Neural progenitor cell (in vitro differentiated cells): ENCODE measurements around the gene TSHZ1. TPM values are rescaled to one million over a fixed set of nuclear protein-coding genes. Genes with fewer than 3 reads are reported as not detected.

Experiments used
- DNase-seq: peaks from one replicate; pipeline ENCODE4 v3.0.0-alpha.2; 2016; ENCODE audit warnings: low spot score
- H2AFZ ChIP-seq: fragments of 200-600 bp; sonication (generic); replicated peaks from 2 replicates; pipeline ENCODE4 v1.6.1; 2016; ENCODE audit warnings: antibody characterized with exemption
- H3F3A ChIP-seq: fragments of 200-600 bp; sonication (generic); 2 replicates; pipeline ENCODE4 v1.6.1; 2016; ENCODE audit warnings: antibody characterized with exemption, low read depth
- H3K27ac ChIP-seq: fragments of 200-600 bp; sonication (generic); 2 replicates; pipeline ENCODE4 v1.5.1; 2016; ENCODE audit warnings: mild to moderate bottlenecking
- H3K27me3 ChIP-seq: fragments of 200-600 bp; sonication (generic); 2 replicates; pipeline ENCODE4 v1.6.1; 2016; ENCODE audit warnings: mild to moderate bottlenecking, moderate library complexity
- H3K36me3 ChIP-seq: fragments of 200-600 bp; sonication (generic); 2 replicates; pipeline ENCODE4 v1.5.1; 2016
- H3K4me1 ChIP-seq: fragments of 200-600 bp; sonication (generic); 2 replicates; pipeline ENCODE4 v1.6.1; 2016; ENCODE audit warnings: mixed run types
- H3K4me2 ChIP-seq: fragments of 200-600 bp; sonication (generic); 2 replicates; pipeline ENCODE4 v1.6.1; 2016
- H3K4me3 ChIP-seq: fragments of 200-600 bp; sonication (generic); 2 replicates; pipeline ENCODE4 v1.5.1; 2016
- H3K79me2 ChIP-seq: fragments of 200-600 bp; sonication (generic); 2 replicates; pipeline ENCODE4 v1.6.1; 2016; ENCODE audit warnings: low read depth
- H3K9ac ChIP-seq: fragments of 200-600 bp; sonication (generic); 2 replicates; pipeline ENCODE4 v1.6.1; 2016
- H3K9me3 ChIP-seq: fragments of 200-600 bp; sonication (generic); 2 replicates; pipeline ENCODE4 v1.5.1; 2016; ENCODE audit warnings: low read depth
- H4K20me1 ChIP-seq: fragments of 200-600 bp; sonication (generic); 2 replicates; pipeline ENCODE4 v1.6.1; 2016; ENCODE audit warnings: low read depth
- H3K27ac Mint-ChIP-seq: 3 replicates; pipeline ENCODE4 v1.8.0; 2021; ENCODE audit warnings: mixed read lengths
- H3K27me3 Mint-ChIP-seq: 2 replicates; pipeline ENCODE4 v1.8.0; 2022; ENCODE audit warnings: low read depth, mild to moderate bottlenecking, inconsistent platforms, moderate library complexity, mixed read lengths; ENCODE audit not compliant: insufficient read depth
- H3K36me3 Mint-ChIP-seq: 3 replicates; pipeline ENCODE4 v1.8.0; 2021; ENCODE audit warnings: mixed read lengths
- H3K4me1 Mint-ChIP-seq: 3 replicates; pipeline ENCODE4 v1.8.0; 2021; ENCODE audit warnings: mixed read lengths
- H3K4me3 Mint-ChIP-seq: 3 replicates; pipeline ENCODE4 v1.8.0; 2021; ENCODE audit warnings: mild to moderate bottlenecking, moderate library complexity, mixed read lengths
- H3K9me3 Mint-ChIP-seq: 3 replicates; pipeline ENCODE4 v1.8.0; 2020; ENCODE audit warnings: mixed read lengths
- EZH2 ChIP-seq: fragments of 200-600 bp; sonication (generic); IDR thresholded peaks from 2 replicates; pipeline ENCODE4 v1.6.1; 2017; ENCODE audit warnings: antibody characterized with exemption, mild to moderate bottlenecking, moderate library complexity
- EZH2phosphoT487 ChIP-seq: fragments of 200-600 bp; sonication (generic); IDR thresholded peaks from 2 replicates; pipeline ENCODE4 v1.6.1; 2017; ENCODE audit warnings: antibody characterized with exemption
- total RNA-seq: library from RNA; depleted of rRNA; stranded (reverse); fragments of >200 nt; gene quantifications from 2 replicates; pipeline ENCODE4 v1.2.3, GENCODE V29; 2015; ENCODE audit warnings: low replicate concordance
- TF ChIP-seq, protein P1 (sequence below): fragments of 200-600 bp; sonication (generic); IDR thresholded peaks from 2 replicates; pipeline ENCODE4 v1.5.1; 2017; ENCODE audit warnings: antibody characterized with exemption, mild to moderate bottlenecking

TSHZ1 gene
- total RNA-seq, 1 donor from 2014 or later = 0.06 TPM

DNA sequence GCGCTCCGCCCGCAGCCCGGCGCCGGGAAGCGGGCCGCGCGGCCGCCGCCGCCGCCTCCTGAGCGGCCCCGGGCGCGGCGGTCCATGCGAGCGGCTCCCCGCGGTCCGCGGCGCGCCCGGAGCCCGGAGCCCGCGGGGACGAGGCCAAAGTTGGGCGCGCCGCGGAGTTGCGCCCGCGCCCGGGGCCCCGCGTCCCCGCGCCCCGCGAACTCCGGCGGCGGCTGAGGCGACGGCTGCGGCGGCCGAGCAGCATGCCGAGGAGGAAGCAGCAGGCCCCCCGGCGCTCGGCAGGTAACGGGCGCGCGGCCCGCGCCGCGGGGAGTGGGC lies 992 bp downstream of the TSHZ1 start:
- no peak for DNase-seq
- Mint-ChIP-seq H3K4me1 (peaks cover 37% of the 10 kb centered on the region), H3K27ac (no peak overlapping the region), H3K9me3 (no peaks in the 10 kb centered on the region), H3K36me3 (no peaks in the 10 kb centered on the region), H3K4me3 (no peak overlapping the region), H3K27me3 (peaks cover 26% of the 10 kb centered on the region)
- TF ChIP-seq EZH2phosphoT487 = no peak
- no peak for TF ChIP-seq EZH2
- TF ChIP-seq, protein P1, sequence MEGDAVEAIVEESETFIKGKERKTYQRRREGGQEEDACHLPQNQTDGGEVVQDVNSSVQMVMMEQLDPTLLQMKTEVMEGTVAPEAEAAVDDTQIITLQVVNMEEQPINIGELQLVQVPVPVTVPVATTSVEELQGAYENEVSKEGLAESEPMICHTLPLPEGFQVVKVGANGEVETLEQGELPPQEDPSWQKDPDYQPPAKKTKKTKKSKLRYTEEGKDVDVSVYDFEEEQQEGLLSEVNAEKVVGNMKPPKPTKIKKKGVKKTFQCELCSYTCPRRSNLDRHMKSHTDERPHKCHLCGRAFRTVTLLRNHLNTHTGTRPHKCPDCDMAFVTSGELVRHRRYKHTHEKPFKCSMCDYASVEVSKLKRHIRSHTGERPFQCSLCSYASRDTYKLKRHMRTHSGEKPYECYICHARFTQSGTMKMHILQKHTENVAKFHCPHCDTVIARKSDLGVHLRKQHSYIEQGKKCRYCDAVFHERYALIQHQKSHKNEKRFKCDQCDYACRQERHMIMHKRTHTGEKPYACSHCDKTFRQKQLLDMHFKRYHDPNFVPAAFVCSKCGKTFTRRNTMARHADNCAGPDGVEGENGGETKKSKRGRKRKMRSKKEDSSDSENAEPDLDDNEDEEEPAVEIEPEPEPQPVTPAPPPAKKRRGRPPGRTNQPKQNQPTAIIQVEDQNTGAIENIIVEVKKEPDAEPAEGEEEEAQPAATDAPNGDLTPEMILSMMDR = no peak
- no peak overlapping the region for H3K27ac ChIP-seq
- H4K20me1 ChIP-seq = peaks cover 25% of the 10 kb centered on the region
- peak overlapping the region; percentile 49 for H3K4me3 ChIP-seq
- peaks cover 22% of the 10 kb centered on the region for H3F3A ChIP-seq
- peak overlapping the region; percentile 93 for H3K4me2 ChIP-seq
- H3K79me2 ChIP-seq = no peaks in the 10 kb centered on the region
- peaks cover 20% of the 10 kb centered on the region for H3K4me1 ChIP-seq
- no peak overlapping the region for H3K9ac ChIP-seq
- H2AFZ ChIP-seq = peak overlapping the region; percentile 68
- H3K36me3 ChIP-seq = no peaks in the 10 kb centered on the region
- peaks cover 80% of the 10 kb centered on the region for H3K27me3 ChIP-seq
- H3K9me3 ChIP-seq = no peaks in the 10 kb centered on the region

DNA sequence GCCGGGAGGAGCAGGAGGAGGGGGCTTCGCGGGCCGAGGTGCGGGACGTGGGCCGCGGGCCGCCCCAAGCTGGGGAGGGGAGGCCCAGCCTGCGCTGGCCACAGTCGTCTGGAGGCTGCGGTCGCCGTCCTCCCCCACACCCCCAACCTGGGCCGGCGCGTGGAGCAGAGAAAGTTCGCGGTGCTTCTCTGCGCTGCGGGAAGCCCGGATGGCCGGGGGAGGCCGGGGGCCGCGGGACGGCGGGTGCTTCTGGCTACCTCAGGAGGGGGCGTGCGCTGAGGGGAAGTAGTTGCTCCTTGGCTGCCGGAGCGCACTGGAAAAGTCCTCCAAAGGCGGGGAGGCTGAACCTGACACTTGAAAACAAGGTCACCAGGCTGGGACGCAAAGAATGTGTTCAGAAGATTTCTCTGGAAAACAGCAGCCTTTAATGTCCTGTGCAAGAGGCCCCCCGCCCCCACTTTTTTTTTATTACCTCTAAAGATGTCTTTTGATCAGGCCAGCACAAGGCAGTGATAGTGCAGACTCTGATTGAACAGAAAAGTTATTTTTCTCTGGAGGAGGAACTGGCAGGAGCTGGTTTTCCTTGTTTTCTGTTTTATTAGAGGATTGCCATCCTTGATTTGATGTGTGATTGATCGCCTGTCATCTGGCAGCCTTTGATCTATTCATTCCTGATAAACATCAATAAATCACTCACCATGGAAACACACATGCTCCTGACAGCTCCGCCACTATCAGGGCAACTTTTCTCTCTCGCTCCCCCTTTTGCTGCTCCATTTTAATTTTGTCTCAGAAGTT lies 1.6 kb downstream of the TSHZ1 start:
- Histone ChIP-seq H3K4me1 (peaks cover 20% of the 10 kb centered on the region), H2AFZ (peak overlapping the region; percentile 68), H3K9me3 (no peaks in the 10 kb centered on the region), H3K4me3 (peak overlapping the region; percentile 49), H3K27ac (no peak overlapping the region), H3K9ac (no peak overlapping the region), H3K27me3 (peaks cover 74% of the 10 kb centered on the region), H3K36me3 (no peaks in the 10 kb centered on the region), H3F3A (peaks cover 22% of the 10 kb centered on the region), H3K4me2 (peak overlapping the region; percentile 93), H4K20me1 (peaks cover 19% of the 10 kb centered on the region), H3K79me2 (no peaks in the 10 kb centered on the region)
- peak; percentile 37 for TF ChIP-seq EZH2
- TF ChIP-seq, protein P1 = no peak
- Mint-ChIP-seq H3K4me3 (peak overlapping the region; percentile 85), H3K27ac (peak overlapping the region; percentile 70), H3K9me3 (no peaks in the 10 kb centered on the region), H3K36me3 (no peaks in the 10 kb centered on the region), H3K27me3 (peaks cover 21% of the 10 kb centered on the region), H3K4me1 (peaks cover 35% of the 10 kb centered on the region)
- peak; percentile 48 for DNase-seq

GRCh38 chr18:75212751-75213090 lies 2.1 kb downstream of the TSHZ1 start:
- Mint-ChIP-seq H3K4me1 (peaks cover 30% of the 10 kb centered on the region), H3K27me3 (peaks cover 16% of the 10 kb centered on the region), H3K4me3 (peak overlapping the region; percentile 85), H3K27ac (peak overlapping the region; percentile 70), H3K9me3 (no peaks in the 10 kb centered on the region), H3K36me3 (no peaks in the 10 kb centered on the region)
- Histone ChIP-seq H3K4me3 (no peak overlapping the region), H3K9ac (no peak overlapping the region), H3F3A (peaks cover 22% of the 10 kb centered on the region), H4K20me1 (peaks cover 13% of the 10 kb centered on the region), H2AFZ (no peak overlapping the region), H3K27ac (no peak overlapping the region), H3K27me3 (peaks cover 69% of the 10 kb centered on the region), H3K36me3 (no peaks in the 10 kb centered on the region), H3K4me2 (no peak overlapping the region), H3K4me1 (peaks cover 16% of the 10 kb centered on the region), H3K79me2 (no peaks in the 10 kb centered on the region), H3K9me3 (no peaks in the 10 kb centered on the region)
- no peak for DNase-seq
- peak; percentile 22 for TF ChIP-seq EZH2
- TF ChIP-seq, protein P1 = no peak
